GM21723 (cell line): ENCODE data around the gene EXPH5.

Experiments used
- ATAC-seq: cut with Tn5 transposase; IDR thresholded peaks from one replicate; pipeline ENCODE4 v1.9.1; 2021; ENCODE audit warnings: mild to moderate bottlenecking, moderate library complexity; ENCODE audit not compliant: unreplicated experiment

The EXPH5 gene

DNA sequence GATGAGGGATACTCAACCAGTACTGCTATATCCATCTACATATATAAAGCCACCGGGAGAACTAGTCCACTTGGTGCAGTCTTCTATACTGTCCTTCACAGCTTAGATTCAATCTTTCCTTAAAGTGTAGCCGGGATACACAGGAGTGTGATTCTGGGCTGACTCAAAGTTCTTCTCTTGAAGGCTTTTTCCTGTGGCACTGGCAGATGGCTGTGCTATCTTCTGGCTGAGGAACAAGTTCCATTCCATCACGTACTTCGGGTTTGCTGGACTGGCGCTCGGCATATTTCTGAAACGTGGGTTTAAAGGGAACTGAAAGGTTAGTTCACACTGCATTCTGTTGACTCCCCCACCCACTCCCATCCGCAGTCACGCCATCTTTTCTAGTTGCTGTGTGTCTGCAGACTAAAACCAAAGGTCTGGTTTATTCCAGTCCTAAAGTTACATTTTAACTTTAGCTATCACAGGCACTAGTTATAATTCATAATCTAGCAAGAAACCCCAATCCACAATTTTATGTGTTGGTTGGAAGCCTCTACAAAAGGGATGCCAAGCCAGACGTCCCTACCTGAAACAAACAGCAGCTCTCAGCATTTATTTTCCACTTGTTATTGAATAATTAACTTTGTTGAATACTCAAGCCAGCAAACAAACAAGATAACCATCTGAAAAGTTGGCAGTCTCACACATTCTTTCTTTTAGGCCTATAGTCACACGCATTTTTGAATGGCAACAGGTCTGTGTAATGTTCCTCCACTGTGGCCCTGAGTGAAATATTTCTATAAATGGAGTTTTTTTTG, 118.7 kb downstream of the EXPH5 start:
- ATAC-seq: no peak

DNA sequence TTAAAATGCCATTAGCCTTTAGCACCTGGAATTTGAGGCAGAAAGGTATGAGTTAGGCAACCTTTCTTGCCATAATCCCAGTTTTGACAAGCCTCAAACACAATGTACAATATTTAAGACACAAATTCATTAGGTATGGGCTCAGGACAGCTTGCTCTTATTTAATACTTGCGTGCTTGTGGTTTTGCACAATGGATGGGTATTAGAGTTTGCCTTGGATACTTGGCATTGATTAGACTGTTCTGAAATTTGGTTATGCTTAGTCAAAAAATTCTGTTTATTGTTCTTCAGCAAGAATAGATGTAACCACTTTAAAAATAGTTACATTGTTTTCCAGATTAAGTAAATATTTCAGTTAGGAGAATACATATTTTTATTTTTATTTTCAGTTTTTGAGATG, 120.9 kb downstream of the EXPH5 start:
- no peak for ATAC-seq

DNA sequence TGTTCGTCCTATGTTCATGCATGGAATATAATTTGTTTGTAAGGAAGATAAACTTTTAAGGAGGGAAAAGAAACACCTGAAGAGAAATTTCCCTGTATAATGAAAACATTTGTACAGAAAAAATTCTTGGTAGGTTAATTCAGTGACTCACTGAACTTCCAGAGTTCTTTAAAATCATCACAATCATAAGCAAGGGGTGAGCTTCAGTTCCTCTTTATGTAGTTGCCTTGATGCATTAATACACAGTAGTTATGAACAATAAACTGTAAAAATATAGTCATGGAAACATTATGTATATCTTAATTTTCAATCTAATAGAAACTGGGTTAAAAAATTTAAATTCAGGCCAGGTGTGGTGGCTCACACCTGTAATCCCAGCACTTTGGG, 125.1 kb downstream of the EXPH5 start:
- no peak for ATAC-seq

DNA sequence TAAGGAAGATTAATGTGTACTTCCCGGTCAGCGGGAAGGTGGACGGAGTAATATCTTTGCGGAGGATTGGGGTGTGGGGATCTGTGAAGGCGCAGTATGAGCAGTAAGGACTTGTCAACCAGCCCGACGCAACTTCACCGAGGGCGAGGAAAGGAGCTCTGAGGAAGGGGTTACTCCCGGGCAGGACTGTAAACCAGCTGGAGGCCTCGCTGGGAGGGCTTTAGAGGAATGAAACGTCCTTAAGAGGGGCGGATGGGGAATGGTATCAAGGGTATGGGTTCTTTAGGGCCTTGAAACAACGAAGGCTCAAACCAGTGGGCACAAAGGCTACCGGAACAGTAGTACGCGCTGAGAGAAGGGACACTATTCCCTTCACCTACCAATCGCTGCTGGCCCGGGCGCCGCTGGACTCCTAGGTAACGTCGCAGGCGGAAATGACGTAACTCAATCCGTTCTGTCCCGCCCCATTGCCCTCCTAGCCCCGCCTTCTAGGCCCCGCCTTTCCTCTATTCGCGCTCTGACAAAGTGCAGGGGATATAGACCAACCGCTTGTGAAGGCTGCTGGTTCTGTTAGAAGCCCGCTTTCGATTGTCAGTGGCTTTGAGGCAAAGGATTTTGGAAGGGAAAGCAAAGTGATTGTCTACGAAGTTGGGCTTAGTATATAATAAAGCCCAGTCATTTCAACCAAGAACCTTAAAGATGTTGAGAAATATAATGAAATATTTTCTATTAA, 126.3 kb downstream of the EXPH5 start, which contains the start of gene C11orf65:
Gene C11orf65, minus strand, starts transcription at position 439 of the 733 bp plus-strand sequence. CDS start 5,970 bp downstream, outside the sequence.
- ATAC-seq: peak; percentile 99

DNA sequence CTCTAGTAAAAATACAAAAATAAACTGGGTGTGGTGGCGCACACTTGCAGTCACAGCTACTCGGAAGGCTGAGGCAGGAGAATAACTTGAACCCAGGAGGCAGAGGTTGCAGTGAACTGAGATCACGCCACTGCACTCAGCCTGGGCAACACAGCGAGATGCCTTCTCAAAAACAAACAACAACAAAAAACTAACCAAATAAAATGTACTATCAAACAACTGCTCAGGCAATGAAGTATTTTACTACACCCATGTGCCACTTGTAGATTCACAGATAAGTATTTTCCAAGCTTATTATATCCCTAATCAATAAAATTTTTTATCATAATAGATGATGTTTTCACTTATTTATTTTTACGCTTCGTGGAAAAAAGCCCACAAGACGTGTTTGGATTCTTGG, 127.2 kb downstream of the EXPH5 start:
- no peak for ATAC-seq
